ENCODE data around the gene FAM222B.
A peak's percentile ranks its signal among the peaks of the same experiment; 100 is the strongest.

FAM222B gene

DNA sequence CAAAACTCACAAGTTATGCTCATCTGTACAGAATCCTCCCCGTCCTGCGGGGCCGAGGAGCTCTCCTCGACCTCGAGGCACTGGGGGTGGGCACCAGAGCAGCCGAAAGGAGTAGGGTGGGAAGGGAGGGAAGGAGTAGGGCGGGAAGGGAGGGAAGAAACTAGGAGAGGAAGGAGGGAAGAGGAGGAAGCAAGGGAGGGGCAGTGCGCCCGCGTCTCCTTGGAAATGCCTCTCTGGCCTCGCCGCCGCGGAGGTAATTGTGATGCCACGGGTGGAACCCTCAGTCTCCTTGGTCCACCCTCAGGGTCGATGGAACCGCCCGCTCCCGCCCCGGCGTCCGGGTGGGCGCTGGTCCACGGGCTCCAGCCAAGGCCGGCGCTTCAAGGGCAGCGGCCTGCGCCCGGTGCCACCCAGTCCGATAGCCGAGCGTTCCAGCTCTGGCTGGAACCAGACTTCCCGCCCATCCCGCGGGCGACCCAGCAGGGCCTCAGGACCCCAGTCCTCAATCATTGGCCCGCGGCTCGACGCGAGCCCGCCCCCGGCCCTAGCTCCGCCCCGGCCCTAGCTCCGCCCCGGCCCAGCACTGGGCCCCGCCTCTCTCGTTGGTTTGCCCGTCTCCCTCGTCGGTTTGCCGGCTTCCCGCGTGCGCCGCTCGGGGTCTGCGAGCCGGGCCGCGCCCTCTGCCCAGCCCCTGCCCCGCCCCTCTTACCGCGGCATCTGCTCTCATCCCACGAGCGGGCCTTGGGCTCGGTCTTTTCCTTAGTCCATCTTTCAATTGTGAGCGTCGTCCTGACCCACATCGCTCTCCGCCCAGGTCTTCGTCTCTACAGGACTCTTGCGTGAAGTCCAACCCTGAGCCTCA lies 131.5 kb downstream of the FAM222B start:
- DNase-seq, result peak; percentile 91

DNA sequence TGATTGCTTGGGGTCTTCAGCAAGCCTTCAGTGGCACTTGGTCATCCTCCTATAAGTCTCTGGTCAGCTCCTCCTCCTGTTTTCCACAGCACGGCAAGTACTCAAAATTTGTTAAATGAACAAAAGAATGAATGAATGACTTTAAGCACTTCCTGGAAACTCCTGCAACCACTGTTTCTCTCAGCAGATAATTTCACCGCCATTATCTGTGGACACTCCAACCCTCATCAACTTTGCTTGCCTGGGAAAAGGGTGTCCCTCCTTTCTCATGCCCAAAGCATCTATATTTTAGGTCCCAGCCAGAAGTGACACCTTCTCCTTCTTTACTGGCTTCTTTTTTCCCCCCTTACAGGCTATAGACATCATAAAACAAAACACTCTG lies 135.3 kb downstream of the FAM222B start:
- DNase-seq, result no peak

DNA sequence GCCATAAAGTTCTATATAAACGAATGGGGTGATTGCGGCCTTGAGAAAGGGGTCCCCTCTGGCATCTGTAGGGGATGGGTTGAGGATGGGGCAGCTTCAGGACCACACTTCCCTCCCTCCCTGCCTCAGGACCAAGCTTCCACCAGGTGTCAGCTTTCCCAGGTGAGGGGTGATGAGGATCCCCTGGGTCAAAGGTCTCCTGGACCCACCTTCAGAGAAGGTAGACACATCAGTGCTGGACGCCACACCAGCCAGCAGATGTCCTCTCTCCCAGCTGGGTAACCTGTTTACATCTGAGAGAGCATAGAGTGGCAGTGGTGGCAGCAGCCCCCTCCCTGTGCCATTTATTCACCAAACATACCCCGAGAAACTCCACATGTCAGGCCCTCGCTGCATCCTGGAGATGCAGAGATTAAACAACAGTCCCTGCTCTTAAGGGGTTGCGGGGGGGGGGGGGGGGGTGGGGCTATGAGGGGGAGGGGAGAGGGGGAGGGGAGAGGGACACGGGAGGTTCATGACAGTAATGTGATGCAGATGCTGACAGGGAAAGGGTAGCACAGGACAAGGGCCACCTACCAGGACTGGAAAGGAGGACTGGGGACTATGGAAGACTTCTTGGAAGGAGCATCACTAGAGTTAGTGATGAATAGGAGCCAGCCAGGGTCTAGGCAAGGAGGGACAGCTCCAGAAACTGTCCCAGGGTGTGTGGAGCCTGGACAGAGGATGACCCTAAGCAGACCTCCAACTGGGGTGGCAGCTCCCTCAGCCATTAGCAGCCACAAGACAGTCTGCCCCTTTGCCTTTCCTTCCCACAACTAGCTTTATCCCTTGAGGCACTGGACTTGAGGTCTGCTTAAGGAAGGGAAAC lies 135.9 kb downstream of the FAM222B start:
- no peak for DNase-seq

All from fibroblast of skin of abdomen (primary cell).